GM12891 (cell line): ENCODE results near the gene RIN2.

Source experiments
- POLR2A ChIP-seq: IDR thresholded peaks from 2 replicates; pipeline ENCODE4 v1.6.1; 2011; ENCODE audit warnings: low read depth, low read length, control low read depth
- POLR2AphosphoS5 ChIP-seq: IDR thresholded peaks from 2 replicates; pipeline ENCODE4 v1.6.1; 2011; ENCODE audit warnings: low read depth, low read length, control low read depth

GRCh38 chr20:19746396-19746795 lies 11.7 kb upstream of the RIN2 start:
- no peak for TF ChIP-seq POLR2A
- TF ChIP-seq POLR2AphosphoS5 = no peak
